ENCODE results near the gene CCDC30.

DNA sequence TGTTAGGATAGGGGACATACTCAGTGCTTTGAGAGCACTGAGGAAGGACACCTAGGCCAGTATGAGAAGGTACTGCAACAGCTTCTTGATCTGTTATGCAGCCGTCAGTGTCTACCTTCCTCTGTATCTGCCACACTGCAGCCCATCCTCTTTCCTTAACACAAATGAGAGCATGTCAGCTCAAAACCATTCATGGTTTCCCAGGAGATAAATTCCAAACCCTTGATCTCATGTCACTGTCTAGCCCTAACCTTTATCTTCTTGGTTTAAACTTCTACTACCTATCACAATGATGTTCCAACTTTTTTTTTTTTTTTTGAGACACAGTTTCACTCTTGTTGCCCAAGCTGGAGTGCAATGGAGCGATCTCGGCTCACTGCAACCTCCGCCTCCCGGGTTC, 8.7 kb upstream of the CCDC30 start:
- TF ChIP-seq, protein P1, sequence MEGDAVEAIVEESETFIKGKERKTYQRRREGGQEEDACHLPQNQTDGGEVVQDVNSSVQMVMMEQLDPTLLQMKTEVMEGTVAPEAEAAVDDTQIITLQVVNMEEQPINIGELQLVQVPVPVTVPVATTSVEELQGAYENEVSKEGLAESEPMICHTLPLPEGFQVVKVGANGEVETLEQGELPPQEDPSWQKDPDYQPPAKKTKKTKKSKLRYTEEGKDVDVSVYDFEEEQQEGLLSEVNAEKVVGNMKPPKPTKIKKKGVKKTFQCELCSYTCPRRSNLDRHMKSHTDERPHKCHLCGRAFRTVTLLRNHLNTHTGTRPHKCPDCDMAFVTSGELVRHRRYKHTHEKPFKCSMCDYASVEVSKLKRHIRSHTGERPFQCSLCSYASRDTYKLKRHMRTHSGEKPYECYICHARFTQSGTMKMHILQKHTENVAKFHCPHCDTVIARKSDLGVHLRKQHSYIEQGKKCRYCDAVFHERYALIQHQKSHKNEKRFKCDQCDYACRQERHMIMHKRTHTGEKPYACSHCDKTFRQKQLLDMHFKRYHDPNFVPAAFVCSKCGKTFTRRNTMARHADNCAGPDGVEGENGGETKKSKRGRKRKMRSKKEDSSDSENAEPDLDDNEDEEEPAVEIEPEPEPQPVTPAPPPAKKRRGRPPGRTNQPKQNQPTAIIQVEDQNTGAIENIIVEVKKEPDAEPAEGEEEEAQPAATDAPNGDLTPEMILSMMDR (conservative IDR thresholded peaks at IDR 0.05; ENCODE audit: low read length): no peak
- no peak for TF ChIP-seq EZH2phosphoT487 (IDR thresholded peaks at IDR 0.05; ENCODE audit: borderline replicate concordance)
